DND-41 (cell line): Measurements from ENCODE around the gene CCL24.

Experiments used
- EZH2 ChIP-seq: IDR thresholded peaks from 3 replicates; pipeline ENCODE4 v1.6.1; 2012; ENCODE audit warnings: borderline replicate concordance, low read depth, mild to moderate bottlenecking, moderate library complexity, low read length, inconsistent platforms; ENCODE audit not compliant: severe bottlenecking
- TF ChIP-seq, protein P1 (sequence below): IDR thresholded peaks from 2 replicates; pipeline ENCODE4 v1.5.1; 2012; ENCODE audit warnings: borderline replicate concordance, low read length, moderate library complexity, mild to moderate bottlenecking; ENCODE audit not compliant: poor library complexity, severe bottlenecking; ENCODE audit errors: extremely low read depth

GRCh38 chr7:75804004-75804403 is 9.6 kb downstream of the CCL24 start:
- TF ChIP-seq, protein P1, sequence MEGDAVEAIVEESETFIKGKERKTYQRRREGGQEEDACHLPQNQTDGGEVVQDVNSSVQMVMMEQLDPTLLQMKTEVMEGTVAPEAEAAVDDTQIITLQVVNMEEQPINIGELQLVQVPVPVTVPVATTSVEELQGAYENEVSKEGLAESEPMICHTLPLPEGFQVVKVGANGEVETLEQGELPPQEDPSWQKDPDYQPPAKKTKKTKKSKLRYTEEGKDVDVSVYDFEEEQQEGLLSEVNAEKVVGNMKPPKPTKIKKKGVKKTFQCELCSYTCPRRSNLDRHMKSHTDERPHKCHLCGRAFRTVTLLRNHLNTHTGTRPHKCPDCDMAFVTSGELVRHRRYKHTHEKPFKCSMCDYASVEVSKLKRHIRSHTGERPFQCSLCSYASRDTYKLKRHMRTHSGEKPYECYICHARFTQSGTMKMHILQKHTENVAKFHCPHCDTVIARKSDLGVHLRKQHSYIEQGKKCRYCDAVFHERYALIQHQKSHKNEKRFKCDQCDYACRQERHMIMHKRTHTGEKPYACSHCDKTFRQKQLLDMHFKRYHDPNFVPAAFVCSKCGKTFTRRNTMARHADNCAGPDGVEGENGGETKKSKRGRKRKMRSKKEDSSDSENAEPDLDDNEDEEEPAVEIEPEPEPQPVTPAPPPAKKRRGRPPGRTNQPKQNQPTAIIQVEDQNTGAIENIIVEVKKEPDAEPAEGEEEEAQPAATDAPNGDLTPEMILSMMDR, result no peak
- TF ChIP-seq EZH2, result no peak
